Right atrium auricular region (tissue), 2 donors: Measurements from ENCODE around the gene EHD3. TPM values are rescaled to one million over a fixed set of nuclear protein-coding genes. Genes with fewer than 3 reads are reported as not detected.

Source experiments
- DNase-seq: peaks from one replicate; pipeline ENCODE4 v3.0.0-alpha.2; 2019; ENCODE audit warnings: low spot score
- H3K27ac ChIP-seq, 2 donors: fragments of 200-600 bp; sonication (generic); 1 replicate in 1 of 2; 2 replicates in 1 of 2; pipeline ENCODE4 v1.5.1; 2016 to 2019
- H3K27me3 ChIP-seq, 2 donors: fragments of 200-600 bp; sonication (generic); one replicate each; pipeline versions ENCODE4 v1.5.1 to v1.6.0; 2017 to 2019
- H3K36me3 ChIP-seq: fragments of 200-600 bp; sonication (generic); one replicate; pipeline ENCODE4 v1.5.1; 2016
- H3K4me1 ChIP-seq, 2 donors: fragments of 200-600 bp; sonication (generic); one replicate each; pipeline versions ENCODE4 v1.5.1 to v1.6.0; 2017 to 2019
- H3K4me3 ChIP-seq, 2 donors: fragments of 200-600 bp; sonication (generic); 1 replicate in 1 of 2; 2 replicates in 1 of 2; pipeline ENCODE4 v1.5.1; 2017 to 2019; ENCODE audit warnings: mild to moderate bottlenecking in 1 of 2, moderate library complexity in 1 of 2
- H3K9me3 ChIP-seq, 2 donors: fragments of 200-600 bp; sonication (generic); one replicate each; pipeline ENCODE4 v1.5.1; 2019
- total RNA-seq, 2 donors: library from RNA; depleted of rRNA; stranded (reverse); fragments of >200 nt; gene quantifications; one replicate each; pipeline ENCODE4 v1.1.0, GENCODE V29; 2016
- TF ChIP-seq, protein P1 (sequence below), 2 donors: fragments of 200-600 bp; sonication (generic); IDR thresholded peaks; one replicate each; pipeline ENCODE4 v1.5.1; 2019; ENCODE audit warnings: antibody characterized with exemption in 2 of 2

EHD3 gene
- total RNA-seq, 2 donors from 2014 or later = 10.6 to 12.5 TPM

GRCh38 chr2:31299547-31299946 lies 65.6 kb downstream of the EHD3 start:
- Histone ChIP-seq H3K9me3 (no peaks in the 10 kb centered on the region), H3K27ac (no peak overlapping the region), H3K4me3 (no peak overlapping the region), H3K36me3 (no peaks in the 10 kb centered on the region), H3K4me1 (peaks cover 0 to 48% of the 10 kb centered on the region in 2 donors), H3K27me3 (no peaks in the 10 kb centered on the region)
- peak; percentile 18 for DNase-seq
- TF ChIP-seq, protein P1, sequence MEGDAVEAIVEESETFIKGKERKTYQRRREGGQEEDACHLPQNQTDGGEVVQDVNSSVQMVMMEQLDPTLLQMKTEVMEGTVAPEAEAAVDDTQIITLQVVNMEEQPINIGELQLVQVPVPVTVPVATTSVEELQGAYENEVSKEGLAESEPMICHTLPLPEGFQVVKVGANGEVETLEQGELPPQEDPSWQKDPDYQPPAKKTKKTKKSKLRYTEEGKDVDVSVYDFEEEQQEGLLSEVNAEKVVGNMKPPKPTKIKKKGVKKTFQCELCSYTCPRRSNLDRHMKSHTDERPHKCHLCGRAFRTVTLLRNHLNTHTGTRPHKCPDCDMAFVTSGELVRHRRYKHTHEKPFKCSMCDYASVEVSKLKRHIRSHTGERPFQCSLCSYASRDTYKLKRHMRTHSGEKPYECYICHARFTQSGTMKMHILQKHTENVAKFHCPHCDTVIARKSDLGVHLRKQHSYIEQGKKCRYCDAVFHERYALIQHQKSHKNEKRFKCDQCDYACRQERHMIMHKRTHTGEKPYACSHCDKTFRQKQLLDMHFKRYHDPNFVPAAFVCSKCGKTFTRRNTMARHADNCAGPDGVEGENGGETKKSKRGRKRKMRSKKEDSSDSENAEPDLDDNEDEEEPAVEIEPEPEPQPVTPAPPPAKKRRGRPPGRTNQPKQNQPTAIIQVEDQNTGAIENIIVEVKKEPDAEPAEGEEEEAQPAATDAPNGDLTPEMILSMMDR (IDR thresholded peaks at IDR 0.05) = no peak

DNA sequence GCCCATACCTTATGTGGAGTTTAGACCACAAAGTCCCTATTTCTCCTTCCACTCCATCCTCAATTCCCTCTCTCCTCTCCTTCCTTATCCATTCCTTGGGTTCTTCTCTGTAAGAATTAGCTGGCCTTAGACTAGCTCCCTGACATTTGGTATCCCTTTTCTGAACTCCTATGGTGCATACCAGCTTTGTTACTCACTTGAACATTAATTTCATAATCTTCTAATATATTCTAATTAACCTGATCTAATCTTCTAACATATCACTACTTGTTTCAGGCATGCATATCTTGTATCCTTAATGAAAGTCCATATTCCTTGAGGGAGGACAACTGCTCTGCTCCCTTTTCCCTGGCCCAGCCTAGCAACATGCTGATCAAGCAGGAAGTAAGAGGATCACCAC lies 66.4 kb downstream of the EHD3 start:
- Histone ChIP-seq H3K9me3 (no peaks in the 10 kb centered on the region), H3K36me3 (no peaks in the 10 kb centered on the region), H3K4me3 (no peak overlapping the region), H3K4me1 (peaks cover 0 to 45% of the 10 kb centered on the region in 2 donors), H3K27me3 (no peaks in the 10 kb centered on the region), H3K27ac (no peak overlapping the region)
- TF ChIP-seq, protein P1 (IDR thresholded peaks at IDR 0.05) = no peak
- peak; percentile 9 for DNase-seq

DNA sequence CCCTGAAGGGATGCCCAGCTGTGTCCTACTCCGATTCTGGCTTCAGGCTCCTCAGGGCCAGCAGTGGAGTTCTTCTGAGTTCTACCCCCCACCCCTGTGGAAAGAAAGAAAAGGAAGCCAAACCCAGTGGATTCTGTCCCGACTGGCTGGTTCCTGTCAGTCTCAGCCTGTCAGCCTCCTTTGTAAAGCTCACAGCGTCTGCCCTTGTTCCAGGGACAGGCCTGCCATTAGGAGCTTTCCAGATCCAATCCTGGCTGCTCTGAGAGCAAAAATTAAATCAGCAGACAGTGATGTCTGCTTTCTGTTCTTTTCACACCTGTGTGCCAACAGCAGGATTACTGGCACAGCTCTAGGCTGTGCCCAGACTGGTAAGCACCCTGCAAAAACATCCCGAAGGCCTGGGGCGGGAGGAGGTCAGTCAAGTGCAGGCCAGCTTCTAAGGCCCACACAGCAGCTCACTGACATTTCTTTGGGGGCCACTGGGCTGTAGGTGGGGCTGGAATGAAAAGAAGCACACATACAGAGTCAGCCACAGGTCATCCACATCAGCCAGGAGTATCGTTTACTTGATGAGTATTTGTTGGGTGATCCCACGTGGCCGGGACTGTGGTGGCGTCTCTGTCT lies 69.1 kb downstream of the EHD3 start:
- H3K27me3 ChIP-seq = no peaks in the 10 kb centered on the region
- H3K9me3 ChIP-seq = no peaks in the 10 kb centered on the region
- H3K36me3 ChIP-seq = no peaks in the 10 kb centered on the region
- TF ChIP-seq, protein P1 (IDR thresholded peaks at IDR 0.05) = no peak
- DNase-seq = peak; percentile 48
- no peak overlapping the region for H3K4me3 ChIP-seq
- peak overlapping the region; percentile 69 to 82 for H3K27ac ChIP-seq
- peaks cover 0 to 17% of the 10 kb centered on the region in 2 donors for H3K4me1 ChIP-seq

- Histone ChIP-seq H3K27ac (no peak overlapping the region), H3K36me3 (no peaks in the 10 kb centered on the region), H3K9me3 (peaks cover 0 to 4% of the 10 kb centered on the region in 2 donors), H3K4me3 (no peak overlapping the region), H3K27me3 (no peaks in the 10 kb centered on the region), H3K4me1 (peaks cover 0 to 14% of the 10 kb centered on the region in 2 donors)
- DNase-seq = peak; percentile 26
- TF ChIP-seq, protein P1 (IDR thresholded peaks at IDR 0.05) = no peak
Observed at GRCh38 chr2:31304816-31305215, 70.9 kb downstream of the EHD3 start.

- Histone ChIP-seq H3K27me3 (no peaks in the 10 kb centered on the region), H3K4me1 (no peaks in the 10 kb centered on the region), H3K36me3 (no peaks in the 10 kb centered on the region), H3K27ac (no peak overlapping the region), H3K9me3 (peaks cover 0 to 5% of the 10 kb centered on the region in 2 donors), H3K4me3 (no peak overlapping the region)
- DNase-seq = no peak
- TF ChIP-seq, protein P1 (IDR thresholded peaks at IDR 0.05) = no peak
Observed at GRCh38 chr2:31312898-31313297, 78.9 kb downstream of the EHD3 start.

DNA sequence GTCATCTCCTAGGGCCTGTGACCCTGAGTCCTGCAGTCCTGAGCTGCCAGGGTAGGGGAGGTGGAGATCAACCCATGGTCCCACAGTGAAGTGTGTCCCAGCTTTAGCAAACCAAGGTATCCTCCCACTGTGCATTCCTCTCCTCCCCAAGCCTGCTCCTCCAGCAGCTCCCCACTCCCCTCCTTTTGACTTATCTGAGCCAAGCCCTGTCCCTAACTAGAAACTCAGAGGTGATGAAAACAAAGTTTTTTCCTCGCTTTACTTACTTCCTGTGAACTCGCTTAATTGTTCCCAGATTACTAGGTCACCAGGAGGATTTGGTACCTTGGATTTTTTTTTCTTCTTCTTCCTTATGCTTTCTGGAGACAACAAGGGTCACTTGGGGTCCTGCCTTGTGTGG lies 80.8 kb downstream of the EHD3 start:
- Histone ChIP-seq H3K36me3 (no peaks in the 10 kb centered on the region), H3K27ac (no peak overlapping the region), H3K9me3 (peaks cover 0 to 2% of the 10 kb centered on the region in 2 donors), H3K4me1 (no peaks in the 10 kb centered on the region), H3K4me3 (no peak overlapping the region), H3K27me3 (no peaks in the 10 kb centered on the region)
- TF ChIP-seq, protein P1 (IDR thresholded peaks at IDR 0.05) = no peak
- DNase-seq = peak; percentile 18
